Urinary bladder (tissue), 4 donors: Measurements from ENCODE around the gene MBP. TPM values are rescaled to one million over a fixed set of nuclear protein-coding genes. Genes with fewer than 3 reads are reported as not detected.
"Not testable (repeated sequence)": the region's sequence is repeated elsewhere in the genome, so short reads cannot be mapped to it uniquely, and the experiment has no call there.

Source experiments
- DNase-seq: peaks from one replicate; pipeline ENCODE4 v3.0.0-alpha.2; 2015; ENCODE audit errors: extremely low spot score
- H3K27ac ChIP-seq: one replicate; pipeline ENCODE4 v1.5.1; 2013; ENCODE audit warnings: low read depth, mild to moderate bottlenecking, moderate library complexity
- H3K36me3 ChIP-seq: one replicate; pipeline ENCODE4 v1.6.1; 2013; ENCODE audit warnings: mild to moderate bottlenecking, moderate library complexity; ENCODE audit not compliant: insufficient read depth
- H3K4me1 ChIP-seq: one replicate; pipeline ENCODE4 v1.6.1; 2013; ENCODE audit warnings: mild to moderate bottlenecking, moderate library complexity; ENCODE audit not compliant: insufficient read depth
- H3K4me3 ChIP-seq: one replicate; pipeline ENCODE4 v1.5.1; 2013; ENCODE audit warnings: low read depth, low read length
- WGBS: extraction: QIAGEN DNeasy Blood & Tissue Kit; methylation state at CpG from one replicate; pipeline ENCODE4 v1.1.7; 2013; 5-methylcytosine and 5-hydroxymethylcytosine counted together
- polyA plus RNA-seq: library from polyadenylated mRNA; stranded (reverse); fragments of 200-250 nt; gene quantifications from one replicate; pipeline ENCODE4 v1.2.3, GENCODE V29; 2013
- total RNA-seq: library from RNA; depleted of rRNA; stranded (reverse); fragments of >200 nt; gene quantifications from one replicate; pipeline ENCODE4 v1.2.3, GENCODE V29; 2014
- donor health status: healthy with polysubstance abuse.
- donor health status: healthy.

The MBP gene
- total and polyA plus RNA-seq, 2 donors, result 9.6 to 24.4 TPM

GRCh38 chr18:77025831-77026363 lies 106.7 kb downstream of the MBP start:
- WGBS, result 94% methylated on average over 28 of the region's 28 CpGs

GRCh38 chr18:77025123-77025522 lies 107.5 kb downstream of the MBP start:
- WGBS, result 84% methylated on average over 15 of the region's 15 CpGs
- Histone ChIP-seq H3K4me1 (no peaks in the 10 kb centered on the region), H3K4me3 (no peak overlapping the region), H3K27ac (no peak overlapping the region), H3K36me3 (no peaks in the 10 kb centered on the region)
- DNase-seq, result no peak

More at GRCh38 chr18:77025831-77026363, 106.7 kb downstream of the MBP start:
- H3K36me3 ChIP-seq, result no peaks in the 10 kb centered on the region
- no peak for DNase-seq
- H3K4me3 ChIP-seq, result no peak overlapping the region
- no peak overlapping the region for H3K27ac ChIP-seq
- no peaks in the 10 kb centered on the region for H3K4me1 ChIP-seq

- 93% methylated on average over 14 of the region's 14 CpGs for WGBS
These were observed 108.1 kb downstream of the MBP start for GRCh38 chr18:77024476-77024875.

GRCh38 chr18:77023102-77023782 lies 109.3 kb downstream of the MBP start:
- WGBS, result 69% methylated on average over 19 of the region's 19 CpGs
- Histone ChIP-seq H3K4me3 (no peak overlapping the region), H3K27ac (no peak overlapping the region), H3K4me1 (no peaks in the 10 kb centered on the region), H3K36me3 (no peaks in the 10 kb centered on the region)
- DNase-seq, result no peak

More at GRCh38 chr18:77024476-77024875, 108.1 kb downstream of the MBP start:
- no peaks in the 10 kb centered on the region for H3K4me1 ChIP-seq
- no peak overlapping the region for H3K4me3 ChIP-seq
- no peak overlapping the region for H3K27ac ChIP-seq
- no peaks in the 10 kb centered on the region for H3K36me3 ChIP-seq
- DNase-seq, result no peak

- WGBS, result 70% methylated on average over 5 of the region's 5 CpGs
- Histone ChIP-seq H3K36me3 (no peaks in the 10 kb centered on the region), H3K4me3 (no peak overlapping the region), H3K27ac (no peak overlapping the region), H3K4me1 (no peaks in the 10 kb centered on the region)
- DNase-seq, result no peak
These were observed 110.0 kb downstream of the MBP start for GRCh38 chr18:77022556-77022955.

DNA sequence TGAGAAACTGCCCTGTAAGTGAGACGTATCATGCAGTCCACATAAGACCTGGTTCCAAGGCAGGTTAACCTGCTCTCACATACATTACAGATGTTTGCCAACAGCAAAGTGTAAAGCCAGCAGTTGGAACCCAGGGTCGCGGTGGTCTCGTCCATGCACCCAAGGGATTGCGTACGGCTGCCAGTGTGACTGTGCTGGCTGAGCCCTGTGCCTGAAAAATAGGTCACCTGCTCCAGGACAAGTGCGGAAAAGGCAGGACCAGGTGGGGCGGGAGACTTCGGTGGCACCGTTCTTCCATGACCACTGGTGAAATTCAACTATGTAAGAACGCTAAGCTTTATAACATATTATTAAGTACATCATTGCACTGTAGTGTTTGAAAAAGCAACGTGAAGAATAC lies 110.5 kb downstream of the MBP start:
- 90% methylated on average over 12 of the region's 12 CpGs for WGBS
- no peak overlapping the region for H3K4me3 ChIP-seq
- H3K27ac ChIP-seq, result no peak overlapping the region
- H3K4me1 ChIP-seq, result no peaks in the 10 kb centered on the region
- H3K36me3 ChIP-seq, result no peaks in the 10 kb centered on the region
- DNase-seq, result no peak

DNA sequence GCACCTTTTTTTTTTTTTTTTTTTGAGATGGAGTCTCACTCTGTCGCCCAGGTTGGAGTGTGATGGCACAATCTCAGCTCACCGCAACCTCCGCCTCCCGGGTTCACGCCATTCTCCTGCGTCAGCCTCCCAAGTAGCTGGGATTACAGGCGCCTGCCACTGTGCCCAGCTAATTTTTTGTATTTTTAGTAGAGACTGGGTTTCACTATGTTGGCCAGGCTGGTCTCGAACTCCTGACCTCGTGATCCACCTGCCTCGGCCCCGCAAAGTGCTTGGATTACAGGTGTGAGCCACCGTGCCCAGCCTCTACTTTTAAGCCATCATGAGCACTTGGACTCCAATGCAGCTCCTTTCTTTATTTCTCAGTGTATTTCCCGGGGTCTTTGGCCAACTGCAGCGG lies 111.1 kb downstream of the MBP start:
- H3K4me1 ChIP-seq, H3K36me3 ChIP-seq, DNase-seq, H3K27ac ChIP-seq, H3K4me3 ChIP-seq: not testable (repeated sequence)
- WGBS, result 92% methylated on average over 14 of the region's 14 CpGs

- 90% methylated on average over 9 of the region's 9 CpGs for WGBS
- Histone ChIP-seq H3K4me1 (no peaks in the 10 kb centered on the region), H3K36me3 (no peaks in the 10 kb centered on the region), H3K4me3 (no peak overlapping the region), H3K27ac (no peak overlapping the region)
- DNase-seq, result no peak
These were observed 111.5 kb downstream of the MBP start for GRCh38 chr18:77021075-77021474.

- DNase-seq, result no peak
- WGBS, result 79% methylated on average over 11 of the region's 11 CpGs
- no peaks in the 10 kb centered on the region for H3K36me3 ChIP-seq
- no peaks in the 10 kb centered on the region for H3K4me1 ChIP-seq
- H3K4me3 ChIP-seq, result no peak overlapping the region
- H3K27ac ChIP-seq, result no peak overlapping the region
These were observed 112.0 kb downstream of the MBP start for GRCh38 chr18:77020561-77020960.

DNA sequence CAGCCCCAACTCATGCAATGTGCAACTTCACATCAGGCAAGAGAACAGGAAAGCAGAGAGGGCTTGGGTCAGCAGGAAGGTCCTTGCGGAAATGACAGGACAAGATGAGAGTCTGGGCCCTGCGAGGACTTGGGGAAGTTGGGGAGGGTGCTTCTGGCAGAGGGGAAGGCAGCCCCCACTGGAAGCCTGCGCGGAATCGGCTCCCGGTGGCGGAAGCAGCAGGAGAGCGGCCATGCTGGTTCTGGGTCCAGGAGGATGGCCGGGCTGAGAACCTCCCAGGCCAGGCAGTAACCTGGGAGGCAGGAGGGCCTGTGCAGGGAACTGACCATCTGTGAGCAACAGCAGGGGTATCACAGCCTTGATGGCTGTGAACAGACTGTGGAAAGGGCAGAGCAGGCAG lies 112.9 kb downstream of the MBP start:
- Histone ChIP-seq H3K4me3 (no peak overlapping the region), H3K4me1 (no peaks in the 10 kb centered on the region), H3K36me3 (no peaks in the 10 kb centered on the region), H3K27ac (no peak overlapping the region)
- no peak for DNase-seq
- 96% methylated on average over 9 of the region's 9 CpGs for WGBS

GRCh38 chr18:77018650-77019049 lies 113.9 kb downstream of the MBP start:
- H3K36me3 ChIP-seq, H3K27ac ChIP-seq, H3K4me1 ChIP-seq, H3K4me3 ChIP-seq, DNase-seq: not testable (repeated sequence)

- WGBS, result 85% methylated on average over 6 of the region's 6 CpGs
- no peak overlapping the region for H3K27ac ChIP-seq
- H3K36me3 ChIP-seq, result no peaks in the 10 kb centered on the region
- no peak for DNase-seq
- H3K4me3 ChIP-seq, result no peak overlapping the region
- H3K4me1 ChIP-seq, result no peaks in the 10 kb centered on the region
These were observed 115.2 kb downstream of the MBP start for GRCh38 chr18:77017355-77017754.

GRCh38 chr18:77016936-77017335 lies 115.6 kb downstream of the MBP start:
- no peaks in the 10 kb centered on the region for H3K4me1 ChIP-seq
- no peak overlapping the region for H3K27ac ChIP-seq
- no peak for DNase-seq
- WGBS, result 85% methylated on average over 16 of the region's 16 CpGs
- no peak overlapping the region for H3K4me3 ChIP-seq
- H3K36me3 ChIP-seq, result no peaks in the 10 kb centered on the region

DNA sequence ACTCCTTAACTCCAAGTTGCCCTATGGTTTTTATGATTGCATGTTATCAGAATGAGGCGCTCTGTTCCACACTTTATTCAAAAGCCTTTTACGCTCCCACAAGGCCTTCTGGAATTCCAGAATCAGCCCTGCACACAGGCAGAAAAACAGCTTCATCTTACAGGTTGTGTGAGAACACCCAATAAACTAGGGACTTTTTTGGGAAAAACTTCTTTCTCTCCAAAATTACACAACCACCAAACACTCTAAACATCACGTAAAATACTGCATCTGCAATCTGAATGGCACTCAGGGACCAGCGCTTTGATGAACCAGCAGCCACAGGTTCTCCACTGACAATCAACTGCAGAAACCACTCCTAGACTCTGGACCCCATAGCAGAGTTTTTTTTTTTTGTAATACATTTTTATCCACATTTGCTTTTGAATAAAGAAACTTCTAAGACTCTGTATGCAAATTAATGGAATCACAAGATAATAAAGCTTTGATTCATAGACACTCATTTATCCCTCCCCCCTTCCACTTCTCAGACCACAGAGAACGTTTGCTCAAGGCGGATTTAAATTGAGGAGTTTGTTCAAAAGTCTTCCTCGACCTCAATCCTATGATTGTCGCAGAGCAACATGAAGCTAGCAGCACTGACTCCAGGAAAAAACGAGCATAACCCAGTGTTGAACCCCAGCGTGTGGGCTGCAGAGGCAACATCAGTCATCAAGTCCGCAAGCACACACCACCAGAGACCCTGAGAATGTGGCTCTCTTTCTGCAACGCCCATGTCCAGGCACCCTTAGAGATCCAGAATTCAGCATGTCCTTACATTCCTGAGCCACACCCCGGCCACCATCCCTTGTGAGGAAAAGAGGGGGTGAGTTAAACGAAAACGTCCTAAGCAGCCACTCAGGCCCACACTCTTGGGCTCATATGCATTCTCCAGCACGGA lies 116.5 kb downstream of the MBP start:
- H3K4me3 ChIP-seq, result no peak overlapping the region
- WGBS, result 81% methylated on average over 16 of the region's 16 CpGs
- H3K36me3 ChIP-seq, result no peaks in the 10 kb centered on the region
- DNase-seq, result no peak
- H3K27ac ChIP-seq, result no peak overlapping the region
- no peaks in the 10 kb centered on the region for H3K4me1 ChIP-seq
